GM19240 (cell line): Measurements from ENCODE around the gene ARHGDIA.
A peak's percentile ranks its signal among the peaks of the same experiment; 100 is the strongest.

Source experiments
- DNase-seq: peaks from one replicate; pipeline ENCODE4 v3.0.0; 2011; ENCODE audit warnings: low spot score; ENCODE audit not compliant: insufficient read length

ARHGDIA gene

GRCh38 chr17:81865733-81866439, 5.3 kb downstream of the ARHGDIA start:
- no peak for DNase-seq

GRCh38 chr17:81865358-81865732, 5.8 kb downstream of the ARHGDIA start:
- DNase-seq, result no peak

GRCh38 chr17:81863833-81864768, 7.0 kb downstream of the ARHGDIA start:
- DNase-seq, result no peak

GRCh38 chr17:81863123-81863675, 7.9 kb downstream of the ARHGDIA start:
- DNase-seq, result no peak

- peak; percentile 96 for DNase-seq
These were observed 10.2 kb downstream of the ARHGDIA start for GRCh38 chr17:81860756-81861568.

GRCh38 chr17:81859906-81860755, 11.0 kb downstream of the ARHGDIA start, which contains the start of gene P4HB:
P4HB (minus strand) TSS chr17:81860535; CDS start chr17:81860471, 64 bp downstream.
- no peak for DNase-seq

GRCh38 chr17:81858967-81859905, 11.9 kb downstream of the ARHGDIA start:
- DNase-seq, result no peak

- no peak for DNase-seq
These were observed 12.8 kb downstream of the ARHGDIA start for GRCh38 chr17:81858170-81858966.

GRCh38 chr17:81854974-81855774, 16.0 kb downstream of the ARHGDIA start:
- DNase-seq, result no peak

- DNase-seq, result no peak
These were observed 18.9 kb downstream of the ARHGDIA start for GRCh38 chr17:81852237-81852636.

- no peak for DNase-seq
These were observed 19.7 kb downstream of the ARHGDIA start for GRCh38 chr17:81851423-81851822.

- DNase-seq, result no peak
These were observed 21.7 kb downstream of the ARHGDIA start for GRCh38 chr17:81849457-81849856.

GRCh38 chr17:81846743-81847689, 24.1 kb downstream of the ARHGDIA start:
- DNase-seq, result no peak

- no peak for DNase-seq
These were observed 25.0 kb downstream of the ARHGDIA start for GRCh38 chr17:81845881-81846742.

- no peak for DNase-seq
These were observed 25.8 kb downstream of the ARHGDIA start for GRCh38 chr17:81845361-81845760.
